HG03039 (cell line): ENCODE measurements around the gene PDE10A.
A peak's percentile ranks its signal among the peaks of the same experiment; 100 is the strongest.
"Not testable (repeated sequence)": the region's sequence is repeated elsewhere in the genome, so short reads cannot be mapped to it uniquely, and the experiment has no call there.

Experiments used
- ATAC-seq: cut with Tn5 transposase; IDR thresholded peaks from one replicate; pipeline ENCODE4 v1.9.1; 2021; ENCODE audit warnings: mild to moderate bottlenecking, moderate library complexity; ENCODE audit not compliant: unreplicated experiment

PDE10A gene

GRCh38 chr6:165557674-165558073, 105.4 kb downstream of the PDE10A start:
- no peak for ATAC-seq

- no peak for ATAC-seq
These were observed 106.8 kb downstream of the PDE10A start for GRCh38 chr6:165556116-165556843.

GRCh38 chr6:165554644-165555043, 108.4 kb downstream of the PDE10A start:
- ATAC-seq = not testable (repeated sequence)

- no peak for ATAC-seq
These were observed 110.7 kb downstream of the PDE10A start for GRCh38 chr6:165552248-165552736.

GRCh38 chr6:165551828-165552227, 111.2 kb downstream of the PDE10A start:
- no peak for ATAC-seq

GRCh38 chr6:165548450-165548849, 114.6 kb downstream of the PDE10A start:
- ATAC-seq = no peak

GRCh38 chr6:165545806-165546205, 117.2 kb downstream of the PDE10A start:
- ATAC-seq = no peak

- no peak for ATAC-seq
These were observed 119.3 kb downstream of the PDE10A start for GRCh38 chr6:165543781-165544180.

- no peak for ATAC-seq
These were observed 126.1 kb downstream of the PDE10A start for GRCh38 chr6:165536911-165537310.

- no peak for ATAC-seq
These were observed 143.7 kb downstream of the PDE10A start for GRCh38 chr6:165519316-165519715.

GRCh38 chr6:165515963-165516624, 146.9 kb downstream of the PDE10A start:
- no peak for ATAC-seq

GRCh38 chr6:165514621-165515020, 148.4 kb downstream of the PDE10A start:
- no peak for ATAC-seq

- ATAC-seq = peak; percentile 90
These were observed 151.2 kb downstream of the PDE10A start for GRCh38 chr6:165511807-165512206.

- no peak for ATAC-seq
These were observed 154.6 kb downstream of the PDE10A start for GRCh38 chr6:165508321-165508869.

GRCh38 chr6:165506657-165507056, 156.4 kb downstream of the PDE10A start:
- no peak for ATAC-seq

GRCh38 chr6:165500214-165500907, 162.7 kb downstream of the PDE10A start:
- ATAC-seq = not testable (repeated sequence)

GRCh38 chr6:165497472-165497871, 165.6 kb downstream of the PDE10A start:
- no peak for ATAC-seq

- no peak for ATAC-seq
These were observed 174.3 kb downstream of the PDE10A start for GRCh38 chr6:165488624-165489295.

- no peak for ATAC-seq
These were observed 175.1 kb downstream of the PDE10A start for GRCh38 chr6:165487950-165488349.

- ATAC-seq = no peak
These were observed 175.7 kb downstream of the PDE10A start for GRCh38 chr6:165487347-165487746.
